Measurements from ENCODE around the gene TAS2R31. TPM values are rescaled to one million over a fixed set of nuclear protein-coding genes. Genes with fewer than 3 reads are reported as not detected.

Gene TAS2R31
- total RNA-seq, 2 experiments from 2014 or later = 1.0 to 1.2 TPM

DNA sequence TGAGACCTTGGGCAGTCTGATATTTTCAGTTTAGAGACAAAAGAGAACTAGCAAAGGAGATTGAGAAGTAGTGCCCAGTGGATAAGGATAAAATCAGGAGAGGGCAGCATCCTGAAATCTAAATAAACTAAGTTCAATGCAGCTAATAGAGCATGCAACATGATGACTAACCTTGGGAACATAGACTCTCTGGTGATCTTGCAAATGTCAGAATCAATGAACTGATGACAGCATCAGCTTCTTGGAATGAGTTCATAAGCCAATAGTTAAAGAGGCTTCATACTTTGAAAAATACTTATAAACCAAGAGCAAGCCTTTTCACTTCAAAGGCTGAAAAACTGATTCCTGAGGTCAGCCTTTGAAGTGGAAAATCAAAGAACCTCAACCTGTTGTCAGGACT, 17.0 kb downstream of the TAS2R31 start:
- CTCF ChIA-PET = no interaction called here
- POLR2A ChIA-PET = no interaction called here

DNA sequence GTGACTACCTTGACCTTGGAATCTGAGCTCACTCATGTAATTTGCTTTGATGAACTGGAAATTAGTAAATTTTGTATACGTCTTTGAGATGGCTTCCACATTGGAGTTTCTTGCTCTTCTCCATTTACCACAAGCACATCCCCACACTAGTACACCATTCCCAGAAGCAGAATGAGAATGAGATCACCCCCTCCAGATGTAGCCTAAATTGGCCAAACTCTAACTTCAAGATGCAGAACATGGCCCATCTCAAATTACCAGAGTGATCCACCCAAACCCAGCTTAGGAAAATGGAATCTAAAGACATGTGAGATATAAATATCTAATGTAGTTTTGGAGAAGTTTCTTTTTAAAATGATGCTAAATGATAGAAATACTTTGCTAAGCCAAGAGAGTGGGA, 23.6 kb downstream of the TAS2R31 start:
- ChIA-PET CTCF (no interaction called here), POLR2A (no interaction called here)

DNA sequence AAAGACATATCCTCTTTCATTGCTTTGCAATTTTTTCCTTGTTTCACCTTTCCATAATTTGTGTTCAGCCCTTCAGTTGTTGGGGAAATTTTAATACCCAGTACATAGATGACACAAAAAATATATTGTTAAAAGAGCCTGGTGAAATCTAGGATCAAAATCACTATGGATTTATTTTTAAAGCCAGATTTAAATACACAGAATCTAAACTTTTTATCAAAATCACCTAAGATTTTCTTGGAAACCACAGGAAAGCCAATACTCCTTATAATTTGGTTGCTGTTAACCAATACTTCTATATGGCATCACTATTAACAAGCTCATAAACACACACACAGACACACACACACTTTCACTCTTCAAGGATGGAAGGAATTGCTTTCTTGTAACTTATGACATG, 33.0 kb downstream of the TAS2R31 start, which contains the start of gene TAS2R20:
TSS of gene TAS2R20 (minus strand) at position 101 of the 400 bp plus-strand sequence. CDS start 429 bp downstream, outside the sequence.
- POLR2A ChIA-PET = no interaction called here

DNA sequence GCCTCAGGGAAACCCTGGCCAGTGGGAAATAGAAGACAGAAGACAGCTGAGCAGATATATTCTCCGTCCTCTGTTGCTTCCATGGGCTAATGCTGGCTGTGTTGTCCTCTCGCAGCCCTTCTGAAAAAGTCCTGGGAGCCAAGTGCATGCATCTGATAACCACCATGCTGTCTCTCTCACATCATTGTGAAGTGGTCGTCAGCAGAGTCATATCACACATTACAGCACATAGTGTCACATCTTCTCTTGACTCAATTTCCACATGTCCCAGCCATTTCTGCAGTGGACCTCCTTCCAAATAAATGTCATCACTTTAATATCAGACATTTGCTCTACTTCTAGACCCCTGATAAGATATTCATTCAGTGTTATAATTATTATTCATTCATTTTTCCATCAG, 36.9 kb downstream of the TAS2R31 start:
- POLR2A ChIA-PET = no interaction called here
- CTCF ChIA-PET = no interaction called here

More for the DNA sequence above, 33.0 kb downstream of the TAS2R31 start, which contains the start of gene TAS2R20:
- CTCF ChIA-PET = no interaction called here

DNA sequence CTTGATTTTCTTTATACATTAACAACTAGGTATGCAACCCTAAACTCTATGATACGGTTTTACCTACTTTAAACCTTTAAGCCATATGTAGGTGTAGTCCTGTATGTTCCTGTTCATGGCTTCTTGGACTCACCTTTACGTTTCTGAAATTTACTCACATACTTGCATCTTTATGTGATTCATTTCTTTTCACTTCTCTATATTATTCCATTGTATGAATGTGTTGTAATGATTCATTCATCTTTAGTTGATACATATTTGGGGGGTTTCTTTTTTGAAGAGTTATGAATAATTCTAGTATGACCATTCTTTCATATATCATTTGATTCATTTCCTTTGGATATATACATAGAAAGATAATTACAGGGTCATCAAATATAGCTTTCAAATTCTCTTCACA, 42.1 kb downstream of the TAS2R31 start:
- POLR2A ChIA-PET = interaction anchor here (1.6 kb wide), 1 partner anchor 182 kb away, joined by 3 read pairs; the partner anchor contains the start of gene SMIM10L1
- CTCF ChIA-PET = no interaction called here

DNA sequence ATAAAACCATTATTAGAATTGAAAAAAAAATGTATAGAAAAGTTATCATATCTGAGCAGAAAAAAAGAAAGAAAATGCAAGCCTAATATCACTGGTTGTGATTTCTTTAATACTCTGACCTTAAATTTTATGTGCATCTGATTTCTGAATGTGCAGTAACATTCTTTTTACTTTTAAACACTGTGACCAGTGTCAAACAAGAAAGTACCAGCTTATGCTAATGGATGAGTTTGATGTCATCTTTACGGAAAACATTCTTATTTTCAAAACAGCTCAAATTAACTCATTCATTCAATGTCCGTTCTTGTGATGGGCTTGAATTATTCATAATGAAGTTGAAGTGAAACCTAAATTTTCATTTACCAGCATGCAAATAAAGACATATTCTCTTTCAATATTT, 44.4 kb downstream of the TAS2R31 start, which contains the start of gene TAS2R50:
TSS of gene TAS2R50 (minus strand) at position 101 of the 400 bp plus-strand sequence. CDS start at position 49, 52 bp downstream.
- POLR2A ChIA-PET = no interaction called here
- CTCF ChIA-PET = no interaction called here

DNA sequence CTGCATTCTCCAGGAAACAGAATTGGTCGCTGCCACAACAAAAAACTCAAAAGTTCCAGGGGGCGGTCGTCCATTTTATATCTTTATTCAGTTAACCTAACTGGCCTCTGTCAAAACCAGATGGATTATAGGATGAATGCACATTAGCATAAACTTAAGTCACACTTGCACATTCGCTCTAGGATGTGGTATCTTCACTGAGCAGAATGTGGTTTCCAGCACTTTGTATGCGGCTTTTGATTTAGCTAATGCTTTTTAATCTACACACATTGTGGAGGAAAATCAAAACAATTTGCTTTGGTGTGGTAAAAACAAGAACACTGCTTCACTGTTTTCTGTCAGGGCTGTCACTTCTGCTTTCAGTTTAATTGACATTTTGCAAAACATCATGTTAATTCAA, 49.0 kb downstream of the TAS2R31 start:
- CTCF ChIA-PET = interaction anchor here (0.6 kb wide), 1 partner anchor 198 kb away, joined by 3 read pairs; no protein-coding TSS in a partner anchor
- POLR2A ChIA-PET = interaction anchor here (0.9 kb wide), 1 partner anchor 189 kb away, joined by 4 read pairs; the partner anchor contains the start of gene SMIM10L1

Other genes with a start within 250 kb of the TAS2R31 start
- gene TAS2R7, start 228.8 kb downstream of the TAS2R31 start, total RNA-seq = not detected
- gene TAS2R8, start 224.1 kb downstream of the TAS2R31 start, total RNA-seq = not detected
- not detected for gene TAS2R9, start 221.2 kb downstream of the TAS2R31 start, total RNA-seq
- under 1 TPM in 1 of 2 experiments, not detected in 1; 0.36 TPM for gene TAS2R10, start 205.0 kb downstream of the TAS2R31 start, total RNA-seq
- gene PRR4, start 181.9 kb downstream of the TAS2R31 start, total RNA-seq = 1 to 10 TPM in 1 of 2 experiments, under 1 TPM in 1; 0.80 to 1.0 TPM
- gene PRH1, start 147.2 kb downstream of the TAS2R31 start, total RNA-seq = 1 to 10 TPM; 6.0 to 9.3 TPM
- gene TAS2R13, start 121.8 kb downstream of the TAS2R31 start, total RNA-seq = under 1 TPM; 0.10 to 0.21 TPM
- not detected for gene PRH2, start 102.2 kb downstream of the TAS2R31 start, total RNA-seq
- under 1 TPM; 0.69 to 0.84 TPM for gene TAS2R14, start 92.1 kb downstream of the TAS2R31 start, total RNA-seq
- gene TAS2R50, start 44.5 kb downstream of the TAS2R31 start, total RNA-seq = under 1 TPM; 0.19 to 0.42 TPM
- gene TAS2R20, start 33.1 kb downstream of the TAS2R31 start, total RNA-seq = under 1 TPM; 0.38 to 0.89 TPM
- gene TAS2R19, start 8.8 kb downstream of the TAS2R31 start, total RNA-seq = 1 to 10 TPM in 1 of 2 experiments, under 1 TPM in 1; 0.80 to 1.1 TPM
- gene TAS2R46, start 30.9 kb upstream of the TAS2R31 start, total RNA-seq = under 1 TPM; 0.34 to 0.38 TPM
- not detected for gene TAS2R43, start 60.9 kb upstream of the TAS2R31 start, total RNA-seq
- gene TAS2R30, start 103.2 kb upstream of the TAS2R31 start, total RNA-seq = 1 to 10 TPM in 1 of 2 experiments, under 1 TPM in 1; 0.80 to 1.0 TPM
- 10 to 100 TPM; 10.1 to 10.2 TPM for gene SMIM10L1, start 139.8 kb upstream of the TAS2R31 start, total RNA-seq
- gene TAS2R42, start 155.5 kb upstream of the TAS2R31 start, total RNA-seq = not detected
- gene PRB3, start 238.3 kb upstream of the TAS2R31 start, total RNA-seq = not detected